ES-I3 (cell line): ENCODE results near the gene TBCB.
"Not testable (repeated sequence)": the region's sequence is repeated elsewhere in the genome, so short reads cannot be mapped to it uniquely, and the experiment has no call there.

Source experiments
- H3K36me3 ChIP-seq: 2 replicates; pipeline ENCODE4 v1.6.1; 2013; ENCODE audit warnings: mild to moderate bottlenecking, low read length, control low read depth, moderate library complexity; ENCODE audit not compliant: insufficient read depth
- H3K4me1 ChIP-seq: 2 replicates; pipeline ENCODE4 v1.6.1; 2013; ENCODE audit warnings: mild to moderate bottlenecking, control low read depth, low read length; ENCODE audit not compliant: insufficient read depth
- H3K9ac ChIP-seq: 2 replicates; pipeline ENCODE4 v1.6.1; 2013; ENCODE audit warnings: low read depth, mild to moderate bottlenecking, low read length, moderate library complexity
- H3K9me3 ChIP-seq: 2 replicates; pipeline ENCODE4 v1.6.1; 2013; ENCODE audit warnings: mild to moderate bottlenecking, low read length, moderate library complexity; ENCODE audit not compliant: control insufficient read depth, insufficient read depth

Gene TBCB

GRCh38 chr19:36115453-36116343 lies at the start of gene TBCB:
TSS of gene TBCB (plus strand) at chr19:36115468. CDS start at chr19:36115561, 93 bp downstream.
- peak within 1 kb of the TSS; percentile 90 for H3K9ac ChIP-seq
- H3K9me3 ChIP-seq = no peaks in the 10 kb centered on the region
- H3K4me1 ChIP-seq = peaks cover 13% of the 10 kb centered on the region
- H3K36me3 ChIP-seq = peaks cover 6% of the 10 kb centered on the region

- no peaks in the 10 kb centered on the region for H3K4me1 ChIP-seq
- H3K36me3 ChIP-seq = peaks cover 29% of the 10 kb centered on the region
- no peak overlapping the region for H3K9ac ChIP-seq
- no peaks in the 10 kb centered on the region for H3K9me3 ChIP-seq
Observed at GRCh38 chr19:36067681-36068080, 47.6 kb upstream of the TBCB start.

DNA sequence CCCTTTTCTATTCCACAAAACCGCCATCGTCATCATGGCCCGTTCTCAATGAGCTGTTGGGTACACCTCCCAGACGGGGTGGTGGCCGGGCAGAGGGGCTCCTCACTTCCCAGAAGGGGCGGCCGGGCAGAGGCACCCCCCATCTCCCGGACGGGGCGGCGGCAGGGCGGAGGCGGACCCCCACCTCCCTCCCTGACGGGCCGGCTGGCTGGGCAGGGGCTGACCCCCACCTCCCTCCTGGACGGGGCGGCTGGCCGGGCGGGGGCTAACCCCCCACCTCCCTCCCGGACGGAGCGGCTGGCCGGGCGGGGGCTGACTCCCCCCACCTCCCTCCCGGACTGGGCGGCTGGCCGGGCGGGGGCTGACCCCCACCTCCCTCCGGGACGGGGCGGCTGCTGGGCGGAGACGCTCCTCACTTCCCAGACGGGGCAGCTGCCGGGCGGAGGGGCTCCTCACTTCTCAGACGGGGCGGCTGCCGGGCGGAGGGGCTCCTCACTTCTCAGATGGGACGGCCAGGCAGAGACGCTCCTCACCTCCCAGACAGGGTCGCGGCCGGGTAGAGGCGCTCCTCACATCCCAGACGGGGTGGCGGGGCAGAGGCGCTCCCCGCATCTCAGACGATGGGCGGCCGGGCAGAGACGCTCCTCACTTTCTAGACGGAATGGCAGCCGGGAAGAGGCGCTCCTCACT lies 46.3 kb upstream of the TBCB start:
- H3K4me1 ChIP-seq, H3K9me3 ChIP-seq, H3K9ac ChIP-seq: not testable (repeated sequence)
- H3K36me3 ChIP-seq = peaks cover 29% of the 10 kb centered on the region

DNA sequence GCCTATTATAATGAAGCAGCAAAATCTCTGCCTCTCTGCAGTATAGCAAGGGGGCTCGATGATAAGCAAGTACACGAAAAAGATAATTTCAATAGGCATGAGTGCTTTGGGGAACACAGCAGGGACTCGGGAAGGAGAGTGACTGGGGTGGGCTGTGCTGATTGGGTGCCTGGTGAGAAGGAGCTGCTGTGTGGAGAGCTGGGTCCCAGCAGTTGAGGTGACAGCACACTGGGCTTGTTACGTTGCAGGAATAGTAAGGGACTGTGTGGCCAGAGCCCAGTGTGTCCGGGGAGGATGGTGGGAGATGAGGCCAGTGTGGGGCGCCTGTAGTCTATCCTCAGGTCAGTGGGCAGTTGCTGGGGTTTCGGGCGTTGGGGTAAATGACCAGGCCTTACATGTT lies 43.2 kb upstream of the TBCB start:
- Histone ChIP-seq H3K9ac (no peak overlapping the region), H3K4me1 (no peaks in the 10 kb centered on the region), H3K9me3 (no peaks in the 10 kb centered on the region), H3K36me3 (peaks cover 17% of the 10 kb centered on the region)

DNA sequence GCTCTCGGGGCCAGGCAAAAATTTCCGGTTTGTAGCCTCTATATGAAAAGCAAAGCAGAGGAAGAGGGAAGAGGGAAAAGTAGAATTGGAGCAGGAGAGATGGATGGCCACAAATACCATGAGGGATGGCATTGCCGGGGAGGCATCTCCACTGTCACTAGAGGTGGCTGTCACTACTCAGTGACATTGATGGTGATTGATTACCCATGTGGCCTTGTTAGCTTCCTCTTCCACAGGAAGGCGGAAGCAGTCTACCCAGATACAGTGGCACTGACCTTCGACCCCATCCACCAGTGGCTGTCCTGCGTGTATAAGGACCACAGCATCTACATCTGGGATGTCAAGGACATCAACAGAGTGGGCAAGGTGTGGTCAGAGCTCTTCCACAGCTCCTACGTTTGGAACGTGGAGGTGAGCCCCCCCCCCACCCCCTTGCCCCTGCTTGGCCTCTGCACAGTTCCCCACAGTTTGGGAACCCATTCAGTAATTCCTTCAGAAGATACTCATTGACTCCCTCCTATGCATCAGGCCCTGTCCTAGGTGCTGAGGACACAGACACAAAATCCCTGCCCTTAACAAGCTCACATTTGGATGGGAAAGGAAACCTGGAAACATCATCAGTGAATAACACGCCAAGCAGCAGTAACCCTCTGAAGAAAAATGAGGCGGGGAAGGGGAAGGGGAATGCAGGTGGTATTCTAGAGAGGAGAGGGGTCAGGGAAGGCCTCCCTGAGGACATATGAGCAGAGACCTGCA lies 42.0 kb upstream of the TBCB start:
- Histone ChIP-seq H3K9ac (no peak overlapping the region), H3K36me3 (peaks cover 8% of the 10 kb centered on the region; the same call in 1 of the 2 replicates), H3K4me1 (no peaks in the 10 kb centered on the region), H3K9me3 (no peaks in the 10 kb centered on the region)

DNA sequence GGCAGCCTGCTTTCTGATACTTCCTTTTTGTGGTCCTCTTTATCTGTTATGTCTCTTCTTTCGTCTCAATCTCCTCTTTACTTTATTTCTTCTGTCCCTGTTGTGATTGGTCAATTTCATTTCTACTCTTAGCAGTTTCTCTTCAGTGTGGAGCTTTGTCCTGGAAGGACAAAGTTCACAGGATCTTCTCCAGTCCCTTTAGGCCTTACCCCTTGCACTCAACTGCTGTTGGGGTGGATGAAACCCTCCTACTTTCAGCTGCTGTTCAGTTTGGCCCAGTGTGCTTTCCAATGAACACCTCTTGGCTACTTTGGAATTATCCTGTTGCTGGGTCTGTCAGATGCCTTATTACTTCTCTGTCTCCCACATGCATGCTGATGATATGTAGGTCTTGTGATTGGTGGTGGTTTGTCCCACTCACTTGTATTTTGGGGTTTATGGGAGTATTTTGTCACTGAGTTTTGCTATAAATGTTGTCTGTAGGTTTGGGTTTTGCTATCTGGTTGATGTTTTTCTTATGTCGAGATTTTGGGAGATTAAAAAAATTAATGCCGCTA lies 35.8 kb upstream of the TBCB start:
- H3K36me3 ChIP-seq = peaks cover 5% of the 10 kb centered on the region

GRCh38 chr19:36081385-36081784 lies 33.9 kb upstream of the TBCB start:
- H3K9me3 ChIP-seq = no peaks in the 10 kb centered on the region
- H3K4me1 ChIP-seq = no peaks in the 10 kb centered on the region
- H3K9ac ChIP-seq = no peak overlapping the region
- H3K36me3 ChIP-seq = peaks cover 7% of the 10 kb centered on the region

More for the DNA sequence above, 35.8 kb upstream of the TBCB start:
- no peak overlapping the region for H3K9ac ChIP-seq
- H3K9me3 ChIP-seq = no peaks in the 10 kb centered on the region
- no peaks in the 10 kb centered on the region for H3K4me1 ChIP-seq

GRCh38 chr19:36081894-36082293 lies 33.4 kb upstream of the TBCB start:
- Histone ChIP-seq H3K9ac (no peak overlapping the region), H3K4me1 (no peaks in the 10 kb centered on the region), H3K36me3 (peaks cover 10% of the 10 kb centered on the region), H3K9me3 (no peaks in the 10 kb centered on the region)

DNA sequence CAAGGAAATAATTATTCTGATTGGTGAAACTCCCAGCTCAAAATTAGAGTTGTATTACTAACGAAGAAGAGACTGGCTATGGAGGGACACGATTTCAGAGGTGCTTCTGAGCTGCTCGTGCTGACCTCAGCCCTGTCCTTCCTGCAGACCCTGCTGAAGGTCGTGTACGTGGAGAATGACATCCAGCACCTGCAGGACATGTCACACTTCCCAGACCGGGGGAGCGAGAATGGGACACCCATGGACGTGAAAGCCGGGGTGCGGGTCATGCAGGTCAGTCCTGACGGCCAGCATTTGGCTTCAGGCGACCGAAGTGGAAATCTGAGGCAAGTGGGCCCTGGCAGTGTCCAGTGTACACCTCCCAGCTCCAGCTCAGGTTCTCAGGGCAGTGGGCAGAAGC lies 32.4 kb upstream of the TBCB start:
- no peak overlapping the region for H3K9ac ChIP-seq
- no peaks in the 10 kb centered on the region for H3K4me1 ChIP-seq
- no peaks in the 10 kb centered on the region for H3K9me3 ChIP-seq
- peaks cover 13% of the 10 kb centered on the region for H3K36me3 ChIP-seq

GRCh38 chr19:36084231-36085009 lies 30.8 kb upstream of the TBCB start:
- Histone ChIP-seq H3K36me3 (peaks cover 21% of the 10 kb centered on the region), H3K9me3 (no peaks in the 10 kb centered on the region), H3K9ac (no peak overlapping the region), H3K4me1 (no peaks in the 10 kb centered on the region)

DNA sequence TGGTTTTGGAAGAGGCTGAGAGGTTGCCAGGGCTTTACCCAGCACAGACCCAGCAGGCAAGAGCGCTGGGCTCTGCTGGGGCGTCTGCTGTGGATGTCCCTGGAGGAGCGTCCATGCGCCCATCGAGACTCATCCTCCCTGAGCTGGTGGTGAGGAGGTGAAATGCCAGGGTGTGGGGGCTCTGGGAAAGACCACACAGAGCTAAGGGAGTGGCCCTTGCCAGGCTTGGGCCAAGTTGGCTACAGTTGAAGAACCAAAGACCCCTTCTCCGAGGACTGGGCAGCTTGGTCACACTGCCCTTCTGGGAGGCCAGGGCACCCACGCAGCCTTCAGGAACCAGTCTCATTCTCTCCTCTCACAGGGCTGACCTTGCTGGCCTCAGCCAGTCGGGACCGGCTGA lies 28.9 kb upstream of the TBCB start:
- no peak overlapping the region for H3K9ac ChIP-seq
- H3K4me1 ChIP-seq = no peaks in the 10 kb centered on the region
- no peaks in the 10 kb centered on the region for H3K9me3 ChIP-seq
- peaks cover 35% of the 10 kb centered on the region for H3K36me3 ChIP-seq

DNA sequence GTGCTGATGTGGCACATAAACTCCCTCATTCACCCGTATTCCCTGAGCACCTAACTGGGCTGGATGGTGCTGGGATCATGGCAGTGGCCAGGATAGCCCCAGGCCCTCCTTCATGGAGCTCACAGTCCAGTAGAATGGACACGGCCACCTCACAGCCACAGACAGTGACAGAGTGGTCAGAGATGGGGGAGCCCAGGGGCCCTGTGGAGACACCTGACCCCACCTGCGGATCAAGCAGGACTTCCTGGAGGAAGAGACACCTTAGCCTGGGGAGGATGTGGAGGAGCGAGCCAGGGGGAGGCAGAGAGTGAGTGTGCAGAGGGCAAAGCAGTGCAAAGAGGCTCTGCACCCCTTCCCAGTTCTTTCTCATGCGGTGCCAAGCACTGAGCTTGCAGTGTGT lies 25.4 kb upstream of the TBCB start:
- Histone ChIP-seq H3K4me1 (no peaks in the 10 kb centered on the region), H3K36me3 (peaks cover 30% of the 10 kb centered on the region), H3K9ac (no peak overlapping the region), H3K9me3 (no peaks in the 10 kb centered on the region)

GRCh38 chr19:36090910-36091695 lies 24.2 kb upstream of the TBCB start:
- peaks cover 30% of the 10 kb centered on the region for H3K36me3 ChIP-seq
- no peak overlapping the region for H3K9ac ChIP-seq
- no peaks in the 10 kb centered on the region for H3K4me1 ChIP-seq
- H3K9me3 ChIP-seq = no peaks in the 10 kb centered on the region
